Epidermal melanocyte (primary cell): ENCODE data around the gene SPINK1.
"Not testable (repeated sequence)": the region's sequence is repeated elsewhere in the genome, so short reads cannot be mapped to it uniquely, and the experiment has no call there.

Experiments
- DNase-seq: peaks from one replicate; pipeline ENCODE4 v3.0.0; 2011; ENCODE audit warnings: low spot score; ENCODE audit not compliant: insufficient read length

The SPINK1 gene

DNA sequence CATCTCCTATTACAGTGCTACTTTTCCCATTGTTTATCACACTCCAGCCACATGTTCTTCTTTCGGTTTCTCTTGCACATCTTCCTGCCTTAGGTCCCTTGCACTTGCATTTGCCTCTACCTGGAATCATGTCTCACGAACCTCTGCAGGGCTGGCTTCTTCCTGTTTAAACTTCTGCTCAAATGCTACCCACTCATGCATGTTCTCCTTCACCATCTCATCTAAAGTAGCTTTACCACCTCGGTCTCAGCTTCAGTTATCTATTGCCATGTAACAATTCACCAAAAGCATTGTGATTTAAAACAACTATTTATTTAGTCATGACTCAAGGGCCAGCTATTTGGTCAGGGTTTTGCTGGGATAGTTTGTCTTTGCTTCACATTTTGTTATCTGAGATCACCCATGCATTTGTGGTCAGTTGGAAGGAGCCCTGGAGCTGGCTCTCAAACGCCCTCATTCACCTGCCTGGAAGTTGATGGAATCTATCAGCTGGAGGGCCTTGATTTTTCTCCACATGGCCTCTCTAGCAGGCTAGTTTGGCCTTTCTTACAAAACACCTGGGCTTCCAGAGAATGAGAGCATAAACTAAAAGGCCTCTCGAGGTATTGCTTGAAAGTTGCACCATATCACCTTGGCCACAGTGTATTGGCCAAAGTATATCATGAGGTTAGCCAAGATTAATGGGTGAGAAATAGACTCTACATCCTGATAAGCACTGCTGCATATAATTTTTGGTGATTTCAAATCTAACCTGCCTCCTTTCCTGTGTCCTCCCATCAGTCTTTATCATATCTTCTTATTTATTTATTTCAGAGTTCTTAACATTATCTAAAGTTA, 21.4 kb downstream of the SPINK1 start:
- DNase-seq = no peak

- no peak for DNase-seq
Measured at GRCh38 chr5:147805030-147805454, 26.4 kb downstream of the SPINK1 start.

DNA sequence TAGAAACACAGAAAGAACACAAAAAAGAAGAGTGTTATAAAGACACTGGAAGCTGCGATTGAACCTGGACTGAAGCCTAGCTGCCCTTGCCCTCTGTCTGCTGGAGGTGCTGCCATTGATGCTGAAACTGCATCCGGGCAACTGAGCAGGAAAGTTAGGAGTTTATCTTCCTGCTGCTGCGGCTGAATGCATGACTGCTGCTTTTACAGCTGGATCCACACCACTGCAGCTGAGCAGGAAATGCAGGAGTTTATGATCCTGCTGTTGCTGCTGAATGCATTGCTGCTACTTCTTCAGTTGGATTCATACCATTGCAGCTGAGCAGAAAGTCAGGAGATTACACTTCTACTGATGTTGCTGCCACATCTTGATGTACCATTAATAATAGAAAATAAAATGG, 27.1 kb downstream of the SPINK1 start:
- no peak for DNase-seq

- DNase-seq = no peak
Measured at GRCh38 chr5:147803926-147804325, 27.5 kb downstream of the SPINK1 start.

- not testable (repeated sequence) for DNase-seq
Measured at GRCh38 chr5:147803161-147803560, 28.3 kb downstream of the SPINK1 start.

- no peak for DNase-seq
Measured at GRCh38 chr5:147801461-147801860, 30.0 kb downstream of the SPINK1 start.

DNA sequence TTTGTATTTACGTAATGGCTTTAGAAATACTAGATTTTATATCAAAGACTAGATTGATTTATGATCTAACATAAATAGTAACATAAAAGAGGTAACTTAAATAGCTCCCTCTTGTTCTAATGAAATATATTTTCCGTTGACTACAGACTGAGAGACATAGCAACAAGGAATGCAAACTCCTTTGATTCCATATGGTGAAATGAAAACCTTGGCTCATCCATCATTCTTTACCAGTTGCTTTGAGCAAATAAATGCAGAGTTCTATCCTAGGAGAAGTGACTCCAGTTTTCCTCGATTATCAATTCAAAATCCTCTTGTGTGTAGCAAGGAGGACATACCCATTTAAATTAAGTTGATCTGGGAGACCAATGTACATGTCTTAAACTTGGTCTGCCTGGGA, 31.0 kb downstream of the SPINK1 start:
- DNase-seq = no peak

DNA sequence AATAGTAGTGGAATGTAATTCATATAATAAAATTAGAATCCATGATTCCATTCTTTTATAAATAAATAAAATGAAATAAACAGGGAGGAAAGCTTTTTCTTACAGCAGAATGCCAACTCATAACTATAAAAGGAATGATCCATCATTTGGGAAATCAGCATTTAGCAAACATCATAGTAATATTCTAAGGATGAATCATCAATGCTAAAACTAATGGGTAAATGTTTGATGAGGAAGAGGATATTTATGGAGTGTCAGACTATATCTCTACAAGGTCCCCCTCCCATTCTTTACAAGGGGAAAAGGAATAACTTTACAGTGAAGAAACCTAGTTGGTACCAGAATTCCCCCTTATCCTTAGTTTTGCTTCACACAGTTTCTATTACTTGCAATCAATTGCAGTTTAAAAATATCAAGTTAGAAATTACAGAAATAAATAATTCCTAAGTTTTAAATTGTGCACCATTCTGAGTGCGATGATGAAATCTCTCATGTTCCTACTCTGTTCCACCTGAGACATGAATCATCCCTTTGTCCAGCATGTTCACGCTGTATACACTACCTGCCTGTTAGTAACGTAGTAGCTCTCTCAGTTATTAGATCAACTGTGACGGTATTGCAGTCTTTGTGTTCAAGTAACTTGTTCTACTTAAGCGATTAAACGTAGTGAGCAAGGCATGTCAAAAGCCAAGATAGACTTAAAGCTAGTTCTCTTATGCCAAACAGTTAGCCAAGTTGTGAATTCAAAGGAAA, 34.7 kb downstream of the SPINK1 start:
- DNase-seq = no peak

GRCh38 chr5:147791181-147791580, 40.3 kb downstream of the SPINK1 start:
- DNase-seq = no peak

GRCh38 chr5:147789820-147790219, 41.7 kb downstream of the SPINK1 start:
- DNase-seq = no peak

DNA sequence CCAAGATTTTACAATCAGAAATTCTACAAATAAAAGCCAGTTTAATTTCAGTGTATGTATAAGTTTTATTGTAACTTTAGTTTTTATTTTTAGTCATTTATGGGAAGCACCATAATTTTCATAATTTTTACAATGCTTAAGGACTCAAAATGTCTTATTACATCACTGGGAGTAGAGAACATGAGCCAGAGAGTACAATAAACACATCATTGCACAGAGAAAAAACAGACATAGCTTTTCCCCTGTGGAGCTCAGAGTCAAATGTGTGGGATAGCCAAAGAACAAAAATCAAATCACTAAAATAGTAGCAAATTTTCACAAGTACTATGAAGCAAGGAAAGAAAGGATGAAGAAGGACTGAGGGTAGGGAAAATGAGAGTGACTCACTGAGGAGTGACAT, 43.4 kb downstream of the SPINK1 start:
- no peak for DNase-seq

GRCh38 chr5:147786142-147786541, 45.3 kb downstream of the SPINK1 start:
- DNase-seq = no peak

- DNase-seq = no peak
Measured at GRCh38 chr5:147784146-147784987, 47.1 kb downstream of the SPINK1 start.

DNA sequence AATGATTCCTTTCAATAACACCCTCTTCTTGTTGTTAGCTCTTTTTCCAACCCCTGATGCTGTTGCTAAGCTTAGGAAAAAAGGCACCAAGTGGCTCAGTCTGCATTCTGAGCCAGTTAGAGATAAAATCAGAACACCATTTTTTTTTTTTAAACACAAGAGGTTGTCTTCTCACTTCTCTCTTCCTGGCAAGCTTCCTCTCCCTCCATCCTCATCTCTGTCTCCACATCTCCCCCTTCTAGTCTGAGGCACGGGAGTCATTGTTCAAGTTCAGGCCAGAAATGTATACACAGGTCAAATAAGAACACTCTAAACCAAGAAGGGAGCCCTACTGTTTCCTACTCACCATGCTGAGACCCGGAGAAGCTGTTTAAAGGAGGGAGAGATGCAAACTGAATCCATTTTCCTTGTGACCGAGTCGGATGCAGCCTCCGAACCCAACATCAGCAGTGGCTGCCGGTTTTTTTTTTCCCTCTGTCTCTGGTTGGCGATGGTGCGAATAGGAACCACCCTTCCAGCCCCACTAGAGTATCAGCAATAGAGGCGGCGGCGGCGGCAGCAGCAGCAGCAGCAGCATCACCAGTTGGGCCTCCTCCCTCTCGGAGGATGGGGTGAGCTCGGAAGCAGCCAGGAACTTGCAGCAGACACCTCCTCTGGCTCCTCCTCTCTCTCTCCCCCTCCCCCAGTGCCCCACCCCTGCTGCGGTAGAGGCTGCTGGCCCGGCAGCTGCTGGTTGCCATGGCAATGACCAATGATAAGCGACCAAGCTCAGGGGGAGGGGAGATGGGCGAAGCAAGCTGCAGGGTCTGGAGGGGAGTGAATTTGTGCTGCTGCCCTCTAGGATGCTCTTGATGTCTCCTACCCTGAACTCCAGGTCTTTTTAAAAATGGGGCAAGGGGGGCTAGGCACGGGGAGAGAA, 49.1 kb downstream of the SPINK1 start, which contains the start of gene JAKMIP2:
JAKMIP2 (minus strand) TSS at position 619 of the 919 bp plus-strand sequence. CDS start 110,922 bp downstream, outside the sequence.
- peak; percentile 40 for DNase-seq

- DNase-seq = no peak
Measured at GRCh38 chr5:147780924-147781573, 50.4 kb downstream of the SPINK1 start.

GRCh38 chr5:147779694-147780093, 51.8 kb downstream of the SPINK1 start:
- no peak for DNase-seq

GRCh38 chr5:147776989-147777388, 54.5 kb downstream of the SPINK1 start:
- no peak for DNase-seq
